Measurements from ENCODE around the gene LAMC2. TPM values are rescaled to one million over a fixed set of nuclear protein-coding genes. Genes with fewer than 3 reads are reported as not detected.
A peak's percentile ranks its signal among the peaks of the same experiment; 100 is the strongest.
"Not testable (repeated sequence)": the region's sequence is repeated elsewhere in the genome, so short reads cannot be mapped to it uniquely, and the experiment has no call there.

The LAMC2 gene
- 2.0 and 3.0 TPM in 2 replicates for total RNA-seq (2014; rRNA removed; shearing (Covaris generic))

GRCh38 chr1:183185941-183186490 lies at the start of gene LAMC2:
LAMC2 (plus strand) TSS chr1:183186264; CDS start chr1:183186353, 89 bp downstream.
- Histone ChIP-seq H3K4me3 (ENCODE audit: insufficient read depth, low read depth, low read length) (peak within 1 kb of the TSS; percentile 48), H3K27me3 (ENCODE audit: control insufficient read depth, insufficient read depth, low read length) (peaks cover 1% of the 10 kb centered on the region; the same call in 1 of the 2 replicates), H3K36me3 (replicated peaks; ENCODE audit: control insufficient read depth, insufficient read depth, low read length) (no peaks in the 10 kb centered on the region)
- DNase-seq = peak; percentile 87

- DNase-seq = no peak
- peaks cover 10% of the 10 kb centered on the region for H3K36me3 ChIP-seq (replicated peaks; ENCODE audit: control insufficient read depth, insufficient read depth, low read length)
- H3K4me3 ChIP-seq (ENCODE audit: insufficient read depth, low read depth, low read length) = no peak overlapping the region
- H3K27me3 ChIP-seq (ENCODE audit: control insufficient read depth, insufficient read depth, low read length) = no peaks in the 10 kb centered on the region
These were observed 48.3 kb upstream of the LAMC2 start for GRCh38 chr1:183137782-183138181.

GRCh38 chr1:183138301-183138700 lies 47.8 kb upstream of the LAMC2 start:
- Histone ChIP-seq H3K27me3 (ENCODE audit: control insufficient read depth, insufficient read depth, low read length) (no peaks in the 10 kb centered on the region), H3K4me3 (ENCODE audit: insufficient read depth, low read depth, low read length) (no peak overlapping the region), H3K36me3 (replicated peaks; ENCODE audit: control insufficient read depth, insufficient read depth, low read length) (peaks cover 9% of the 10 kb centered on the region)
- no peak for DNase-seq

GRCh38 chr1:183139281-183139942 lies 46.7 kb upstream of the LAMC2 start:
- no peak for DNase-seq
- Histone ChIP-seq H3K36me3 (replicated peaks; ENCODE audit: control insufficient read depth, insufficient read depth, low read length) (peaks cover 8% of the 10 kb centered on the region), H3K27me3 (ENCODE audit: control insufficient read depth, insufficient read depth, low read length) (no peaks in the 10 kb centered on the region), H3K4me3 (ENCODE audit: insufficient read depth, low read depth, low read length) (no peak overlapping the region)

- Histone ChIP-seq H3K36me3 (replicated peaks; ENCODE audit: control insufficient read depth, insufficient read depth, low read length) (peaks cover 3% of the 10 kb centered on the region), H3K27me3 (ENCODE audit: control insufficient read depth, insufficient read depth, low read length) (no peaks in the 10 kb centered on the region), H3K4me3 (ENCODE audit: insufficient read depth, low read depth, low read length) (no peak overlapping the region)
- DNase-seq = no peak
These were observed 45.4 kb upstream of the LAMC2 start for GRCh38 chr1:183140633-183141032.

- Histone ChIP-seq H3K36me3 (replicated peaks; ENCODE audit: control insufficient read depth, insufficient read depth, low read length) (peaks cover 2% of the 10 kb centered on the region), H3K27me3 (ENCODE audit: control insufficient read depth, insufficient read depth, low read length) (no peaks in the 10 kb centered on the region), H3K4me3 (ENCODE audit: insufficient read depth, low read depth, low read length) (no peak overlapping the region)
- DNase-seq = no peak
These were observed 43.9 kb upstream of the LAMC2 start for GRCh38 chr1:183142171-183142570.

GRCh38 chr1:183143576-183144315 lies 42.3 kb upstream of the LAMC2 start:
- Histone ChIP-seq H3K27me3 (ENCODE audit: control insufficient read depth, insufficient read depth, low read length) (no peaks in the 10 kb centered on the region), H3K4me3 (ENCODE audit: insufficient read depth, low read depth, low read length) (no peak overlapping the region), H3K36me3 (replicated peaks; ENCODE audit: control insufficient read depth, insufficient read depth, low read length) (no peaks in the 10 kb centered on the region; the same call in 1 of the 2 replicates)
- DNase-seq = no peak

GRCh38 chr1:183144752-183145151 lies 41.3 kb upstream of the LAMC2 start:
- DNase-seq = no peak

GRCh38 chr1:183147735-183148134 lies 38.3 kb upstream of the LAMC2 start:
- DNase-seq = no peak
- no peaks in the 10 kb centered on the region for H3K36me3 ChIP-seq (replicated peaks; ENCODE audit: control insufficient read depth, insufficient read depth, low read length)
- no peak overlapping the region for H3K4me3 ChIP-seq (ENCODE audit: insufficient read depth, low read depth, low read length)
- H3K27me3 ChIP-seq (ENCODE audit: control insufficient read depth, insufficient read depth, low read length) = no peaks in the 10 kb centered on the region

More at GRCh38 chr1:183144752-183145151, 41.3 kb upstream of the LAMC2 start:
- Histone ChIP-seq H3K36me3 (replicated peaks; ENCODE audit: control insufficient read depth, insufficient read depth, low read length) (no peaks in the 10 kb centered on the region), H3K27me3 (ENCODE audit: control insufficient read depth, insufficient read depth, low read length) (no peaks in the 10 kb centered on the region), H3K4me3 (ENCODE audit: insufficient read depth, low read depth, low read length) (no peak overlapping the region)

- no peak for DNase-seq
- no peaks in the 10 kb centered on the region for H3K27me3 ChIP-seq (ENCODE audit: control insufficient read depth, insufficient read depth, low read length)
- H3K36me3 ChIP-seq (replicated peaks; ENCODE audit: control insufficient read depth, insufficient read depth, low read length) = no peaks in the 10 kb centered on the region
- H3K4me3 ChIP-seq (ENCODE audit: insufficient read depth, low read depth, low read length) = no peak overlapping the region
These were observed 37.5 kb upstream of the LAMC2 start for GRCh38 chr1:183148599-183148998.

- Histone ChIP-seq H3K4me3 (ENCODE audit: insufficient read depth, low read depth, low read length) (no peak overlapping the region), H3K36me3 (replicated peaks; ENCODE audit: control insufficient read depth, insufficient read depth, low read length) (no peaks in the 10 kb centered on the region), H3K27me3 (ENCODE audit: control insufficient read depth, insufficient read depth, low read length) (no peaks in the 10 kb centered on the region)
- DNase-seq = no peak
These were observed 36.8 kb upstream of the LAMC2 start for GRCh38 chr1:183149273-183149672.

GRCh38 chr1:183150032-183150431 lies 36.0 kb upstream of the LAMC2 start:
- H3K4me3 ChIP-seq (ENCODE audit: insufficient read depth, low read depth, low read length); H3K27me3 ChIP-seq (ENCODE audit: control insufficient read depth, insufficient read depth, low read length); H3K36me3 ChIP-seq (replicated peaks; ENCODE audit: control insufficient read depth, insufficient read depth, low read length); DNase-seq: not testable (repeated sequence)

GRCh38 chr1:183150445-183150844 lies 35.6 kb upstream of the LAMC2 start:
- no peak for DNase-seq

GRCh38 chr1:183152180-183152579 lies 33.9 kb upstream of the LAMC2 start:
- no peak for DNase-seq
- Histone ChIP-seq H3K27me3 (ENCODE audit: control insufficient read depth, insufficient read depth, low read length) (no peaks in the 10 kb centered on the region), H3K36me3 (replicated peaks; ENCODE audit: control insufficient read depth, insufficient read depth, low read length) (no peaks in the 10 kb centered on the region), H3K4me3 (ENCODE audit: insufficient read depth, low read depth, low read length) (no peak overlapping the region)

More at GRCh38 chr1:183150445-183150844, 35.6 kb upstream of the LAMC2 start:
- Histone ChIP-seq H3K27me3 (ENCODE audit: control insufficient read depth, insufficient read depth, low read length) (no peaks in the 10 kb centered on the region), H3K4me3 (ENCODE audit: insufficient read depth, low read depth, low read length) (no peak overlapping the region), H3K36me3 (replicated peaks; ENCODE audit: control insufficient read depth, insufficient read depth, low read length) (no peaks in the 10 kb centered on the region)

- Histone ChIP-seq H3K4me3 (ENCODE audit: insufficient read depth, low read depth, low read length) (no peak overlapping the region), H3K36me3 (replicated peaks; ENCODE audit: control insufficient read depth, insufficient read depth, low read length) (no peaks in the 10 kb centered on the region), H3K27me3 (ENCODE audit: control insufficient read depth, insufficient read depth, low read length) (no peaks in the 10 kb centered on the region)
- no peak for DNase-seq
These were observed 30.1 kb upstream of the LAMC2 start for GRCh38 chr1:183155939-183156338.
